Measurements from ENCODE around the gene LOC101059915.

GRCh38 chrX:71650333-71650969, 16.9 kb upstream of the LOC101059915 start:
- TF ChIP-seq RAD21 (conservative IDR thresholded peaks at IDR 0.05) (no peak), REST (IDR thresholded peaks at IDR 0.05; ENCODE audit: borderline replicate concordance) (no peak)
- TF ChIP-seq, protein P1, sequence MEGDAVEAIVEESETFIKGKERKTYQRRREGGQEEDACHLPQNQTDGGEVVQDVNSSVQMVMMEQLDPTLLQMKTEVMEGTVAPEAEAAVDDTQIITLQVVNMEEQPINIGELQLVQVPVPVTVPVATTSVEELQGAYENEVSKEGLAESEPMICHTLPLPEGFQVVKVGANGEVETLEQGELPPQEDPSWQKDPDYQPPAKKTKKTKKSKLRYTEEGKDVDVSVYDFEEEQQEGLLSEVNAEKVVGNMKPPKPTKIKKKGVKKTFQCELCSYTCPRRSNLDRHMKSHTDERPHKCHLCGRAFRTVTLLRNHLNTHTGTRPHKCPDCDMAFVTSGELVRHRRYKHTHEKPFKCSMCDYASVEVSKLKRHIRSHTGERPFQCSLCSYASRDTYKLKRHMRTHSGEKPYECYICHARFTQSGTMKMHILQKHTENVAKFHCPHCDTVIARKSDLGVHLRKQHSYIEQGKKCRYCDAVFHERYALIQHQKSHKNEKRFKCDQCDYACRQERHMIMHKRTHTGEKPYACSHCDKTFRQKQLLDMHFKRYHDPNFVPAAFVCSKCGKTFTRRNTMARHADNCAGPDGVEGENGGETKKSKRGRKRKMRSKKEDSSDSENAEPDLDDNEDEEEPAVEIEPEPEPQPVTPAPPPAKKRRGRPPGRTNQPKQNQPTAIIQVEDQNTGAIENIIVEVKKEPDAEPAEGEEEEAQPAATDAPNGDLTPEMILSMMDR (IDR thresholded peaks at IDR 0.05; ENCODE audit: poor library complexity, severe bottlenecking) = no peak

Measured in neural cell (in vitro differentiated cells).